Measurements from ENCODE around the gene HSPA12B. TPM values are rescaled to one million over a fixed set of nuclear protein-coding genes. Genes with fewer than 3 reads are reported as not detected.
A peak's percentile ranks its signal among the peaks of the same experiment; 100 is the strongest.

HSPA12B gene
- total and polyA plus RNA-seq, 2 of the 13 experiments (the other 11 are each of a cell fraction or from before 2014, with no cell fraction given) = 0.01 TPM; not detected in 1

DNA sequence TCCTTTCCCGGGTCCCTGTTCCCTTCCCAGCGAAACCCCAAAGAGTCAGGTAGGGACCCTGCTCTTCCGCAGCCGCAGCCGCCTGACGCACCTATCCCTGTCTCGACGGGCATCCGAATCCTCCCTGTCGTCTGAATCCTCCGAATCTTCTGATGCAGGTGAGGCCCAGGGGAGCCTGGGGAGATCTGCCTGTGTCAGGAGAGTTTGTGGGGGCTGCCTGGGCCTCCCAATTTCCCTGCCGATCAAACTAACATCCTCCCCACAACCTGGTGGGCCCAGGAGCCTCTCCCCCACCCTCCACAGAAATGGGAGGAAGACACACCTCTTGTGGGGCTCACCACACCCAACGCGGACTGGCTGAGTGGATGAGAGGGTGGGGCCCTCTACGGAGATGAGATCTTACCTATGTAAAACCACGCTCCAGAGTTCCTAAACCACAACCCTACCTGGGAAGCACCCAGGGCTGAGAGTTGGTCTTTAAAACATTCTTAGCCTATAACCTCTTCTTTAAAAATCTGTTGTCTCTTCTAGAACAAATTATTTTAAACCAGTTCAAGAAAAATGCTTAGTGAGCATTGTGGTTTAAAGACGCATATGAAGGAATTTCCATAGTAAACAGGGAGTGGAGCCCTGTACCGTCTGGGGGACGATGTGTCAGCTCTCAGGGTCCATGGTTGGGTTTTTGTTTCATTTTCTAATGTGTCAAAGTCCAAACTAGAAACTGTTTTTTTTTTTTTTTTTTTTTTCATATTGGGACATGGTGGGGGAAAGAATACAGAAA, 65.3 kb downstream of the HSPA12B start (continued):
- no peak for TF ChIP-seq ZNF431 (CRISPR knock-in tag; IDR thresholded peaks at IDR 0.05; ENCODE audit: borderline replicate concordance, low read depth)
- no peak for TF ChIP-seq TSC22D2 (CRISPR knock-in tag; IDR thresholded peaks at IDR 0.05; ENCODE audit: borderline replicate concordance)
- TF ChIP-seq NBN (conservative IDR thresholded peaks at IDR 0.05) = no peak
- TF ChIP-seq, protein P1, sequence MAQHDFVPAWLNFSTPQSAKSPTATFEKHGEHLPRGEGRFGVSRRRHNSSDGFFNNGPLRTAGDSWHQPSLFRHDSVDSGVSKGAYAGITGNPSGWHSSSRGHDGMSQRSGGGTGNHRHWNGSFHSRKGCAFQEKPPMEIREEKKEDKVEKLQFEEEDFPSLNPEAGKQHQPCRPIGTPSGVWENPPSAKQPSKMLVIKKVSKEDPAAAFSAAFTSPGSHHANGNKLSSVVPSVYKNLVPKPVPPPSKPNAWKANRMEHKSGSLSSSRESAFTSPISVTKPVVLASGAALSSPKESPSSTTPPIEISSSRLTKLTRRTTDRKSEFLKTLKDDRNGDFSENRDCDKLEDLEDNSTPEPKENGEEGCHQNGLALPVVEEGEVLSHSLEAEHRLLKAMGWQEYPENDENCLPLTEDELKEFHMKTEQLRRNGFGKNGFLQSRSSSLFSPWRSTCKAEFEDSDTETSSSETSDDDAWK (CRISPR knock-in tag; IDR thresholded peaks at IDR 0.05) = no peak
- no peak for TF ChIP-seq ZBTB8A (CRISPR knock-in tag; IDR thresholded peaks at IDR 0.05; ENCODE audit: borderline replicate concordance, low read depth)
- peak; percentile 40; the same call in 1 of the 2 replicates for TF ChIP-seq SALL1 (CRISPR knock-in tag; IDR thresholded peaks at IDR 0.05)
- TF ChIP-seq, protein P2, sequence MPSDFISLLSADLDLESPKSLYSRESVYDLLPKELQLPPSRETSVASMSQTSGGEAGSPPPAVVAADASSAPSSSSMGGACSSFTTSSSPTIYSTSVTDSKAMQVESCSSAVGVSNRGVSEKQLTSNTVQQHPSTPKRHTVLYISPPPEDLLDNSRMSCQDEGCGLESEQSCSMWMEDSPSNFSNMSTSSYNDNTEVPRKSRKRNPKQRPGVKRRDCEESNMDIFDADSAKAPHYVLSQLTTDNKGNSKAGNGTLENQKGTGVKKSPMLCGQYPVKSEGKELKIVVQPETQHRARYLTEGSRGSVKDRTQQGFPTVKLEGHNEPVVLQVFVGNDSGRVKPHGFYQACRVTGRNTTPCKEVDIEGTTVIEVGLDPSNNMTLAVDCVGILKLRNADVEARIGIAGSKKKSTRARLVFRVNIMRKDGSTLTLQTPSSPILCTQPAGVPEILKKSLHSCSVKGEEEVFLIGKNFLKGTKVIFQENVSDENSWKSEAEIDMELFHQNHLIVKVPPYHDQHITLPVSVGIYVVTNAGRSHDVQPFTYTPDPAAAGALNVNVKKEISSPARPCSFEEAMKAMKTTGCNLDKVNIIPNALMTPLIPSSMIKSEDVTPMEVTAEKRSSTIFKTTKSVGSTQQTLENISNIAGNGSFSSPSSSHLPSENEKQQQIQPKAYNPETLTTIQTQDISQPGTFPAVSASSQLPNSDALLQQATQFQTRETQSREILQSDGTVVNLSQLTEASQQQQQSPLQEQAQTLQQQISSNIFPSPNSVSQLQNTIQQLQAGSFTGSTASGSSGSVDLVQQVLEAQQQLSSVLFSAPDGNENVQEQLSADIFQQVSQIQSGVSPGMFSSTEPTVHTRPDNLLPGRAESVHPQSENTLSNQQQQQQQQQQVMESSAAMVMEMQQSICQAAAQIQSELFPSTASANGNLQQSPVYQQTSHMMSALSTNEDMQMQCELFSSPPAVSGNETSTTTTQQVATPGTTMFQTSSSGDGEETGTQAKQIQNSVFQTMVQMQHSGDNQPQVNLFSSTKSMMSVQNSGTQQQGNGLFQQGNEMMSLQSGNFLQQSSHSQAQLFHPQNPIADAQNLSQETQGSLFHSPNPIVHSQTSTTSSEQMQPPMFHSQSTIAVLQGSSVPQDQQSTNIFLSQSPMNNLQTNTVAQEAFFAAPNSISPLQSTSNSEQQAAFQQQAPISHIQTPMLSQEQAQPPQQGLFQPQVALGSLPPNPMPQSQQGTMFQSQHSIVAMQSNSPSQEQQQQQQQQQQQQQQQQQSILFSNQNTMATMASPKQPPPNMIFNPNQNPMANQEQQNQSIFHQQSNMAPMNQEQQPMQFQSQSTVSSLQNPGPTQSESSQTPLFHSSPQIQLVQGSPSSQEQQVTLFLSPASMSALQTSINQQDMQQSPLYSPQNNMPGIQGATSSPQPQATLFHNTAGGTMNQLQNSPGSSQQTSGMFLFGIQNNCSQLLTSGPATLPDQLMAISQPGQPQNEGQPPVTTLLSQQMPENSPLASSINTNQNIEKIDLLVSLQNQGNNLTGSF (CRISPR knock-in tag; IDR thresholded peaks at IDR 0.05) = no peak
- TF ChIP-seq ZNF850 (CRISPR knock-in tag; conservative IDR thresholded peaks at IDR 0.05) = no peak
- TF ChIP-seq ZNF12 (CRISPR knock-in tag; IDR thresholded peaks at IDR 0.05) = no peak
- TF ChIP-seq, protein P3, sequence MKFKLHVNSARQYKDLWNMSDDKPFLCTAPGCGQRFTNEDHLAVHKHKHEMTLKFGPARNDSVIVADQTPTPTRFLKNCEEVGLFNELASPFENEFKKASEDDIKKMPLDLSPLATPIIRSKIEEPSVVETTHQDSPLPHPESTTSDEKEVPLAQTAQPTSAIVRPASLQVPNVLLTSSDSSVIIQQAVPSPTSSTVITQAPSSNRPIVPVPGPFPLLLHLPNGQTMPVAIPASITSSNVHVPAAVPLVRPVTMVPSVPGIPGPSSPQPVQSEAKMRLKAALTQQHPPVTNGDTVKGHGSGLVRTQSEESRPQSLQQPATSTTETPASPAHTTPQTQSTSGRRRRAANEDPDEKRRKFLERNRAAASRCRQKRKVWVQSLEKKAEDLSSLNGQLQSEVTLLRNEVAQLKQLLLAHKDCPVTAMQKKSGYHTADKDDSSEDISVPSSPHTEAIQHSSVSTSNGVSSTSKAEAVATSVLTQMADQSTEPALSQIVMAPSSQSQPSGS (CRISPR knock-in tag; IDR thresholded peaks at IDR 0.05) = no peak
- no peak for TF ChIP-seq ZFP41 (CRISPR knock-in tag; IDR thresholded peaks at IDR 0.05; ENCODE audit: borderline replicate concordance)
- TF ChIP-seq ZNF510 (CRISPR knock-in tag; IDR thresholded peaks at IDR 0.05; ENCODE audit: low read depth) = no peak
- TF ChIP-seq ZNF790 (CRISPR knock-in tag; IDR thresholded peaks at IDR 0.05; ENCODE audit: borderline replicate concordance) = no peak
- no peak for TF ChIP-seq ZNF746 (CRISPR knock-in tag; IDR thresholded peaks at IDR 0.05)
- TF ChIP-seq, protein P4, sequence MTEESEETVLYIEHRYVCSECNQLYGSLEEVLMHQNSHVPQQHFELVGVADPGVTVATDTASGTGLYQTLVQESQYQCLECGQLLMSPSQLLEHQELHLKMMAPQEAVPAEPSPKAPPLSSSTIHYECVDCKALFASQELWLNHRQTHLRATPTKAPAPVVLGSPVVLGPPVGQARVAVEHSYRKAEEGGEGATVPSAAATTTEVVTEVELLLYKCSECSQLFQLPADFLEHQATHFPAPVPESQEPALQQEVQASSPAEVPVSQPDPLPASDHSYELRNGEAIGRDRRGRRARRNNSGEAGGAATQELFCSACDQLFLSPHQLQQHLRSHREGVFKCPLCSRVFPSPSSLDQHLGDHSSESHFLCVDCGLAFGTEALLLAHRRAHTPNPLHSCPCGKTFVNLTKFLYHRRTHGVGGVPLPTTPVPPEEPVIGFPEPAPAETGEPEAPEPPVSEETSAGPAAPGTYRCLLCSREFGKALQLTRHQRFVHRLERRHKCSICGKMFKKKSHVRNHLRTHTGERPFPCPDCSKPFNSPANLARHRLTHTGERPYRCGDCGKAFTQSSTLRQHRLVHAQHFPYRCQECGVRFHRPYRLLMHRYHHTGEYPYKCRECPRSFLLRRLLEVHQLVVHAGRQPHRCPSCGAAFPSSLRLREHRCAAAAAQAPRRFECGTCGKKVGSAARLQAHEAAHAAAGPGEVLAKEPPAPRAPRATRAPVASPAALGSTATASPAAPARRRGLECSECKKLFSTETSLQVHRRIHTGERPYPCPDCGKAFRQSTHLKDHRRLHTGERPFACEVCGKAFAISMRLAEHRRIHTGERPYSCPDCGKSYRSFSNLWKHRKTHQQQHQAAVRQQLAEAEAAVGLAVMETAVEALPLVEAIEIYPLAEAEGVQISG (CRISPR knock-in tag; IDR thresholded peaks at IDR 0.05) = peak; percentile 23; the same call in 1 of the 2 replicates
- TF ChIP-seq ZNF253 (CRISPR knock-in tag; IDR thresholded peaks at IDR 0.05; ENCODE audit: borderline replicate concordance) = no peak
- no peak for TF ChIP-seq ZBTB3 (CRISPR knock-in tag; IDR thresholded peaks at IDR 0.05; ENCODE audit: borderline replicate concordance, low read depth)
- TF ChIP-seq ZNF788 (CRISPR knock-in tag; IDR thresholded peaks at IDR 0.05; ENCODE audit: borderline replicate concordance) = peak; percentile 50; the same call in 1 of the 2 replicates

Measured in HepG2 (cell line).